Islet of Langerhans (tissue), 1 donor: ENCODE results near the gene ORC1.
A peak's percentile ranks its signal among the peaks of the same experiment; 100 is the strongest.

Source experiments
- FAIRE-seq: peaks from one replicate; lab custom pipeline; 2011; peaks lifted over from hg19 to GRCh38; lab: Jason Lieb, UNC

ORC1 gene

DNA sequence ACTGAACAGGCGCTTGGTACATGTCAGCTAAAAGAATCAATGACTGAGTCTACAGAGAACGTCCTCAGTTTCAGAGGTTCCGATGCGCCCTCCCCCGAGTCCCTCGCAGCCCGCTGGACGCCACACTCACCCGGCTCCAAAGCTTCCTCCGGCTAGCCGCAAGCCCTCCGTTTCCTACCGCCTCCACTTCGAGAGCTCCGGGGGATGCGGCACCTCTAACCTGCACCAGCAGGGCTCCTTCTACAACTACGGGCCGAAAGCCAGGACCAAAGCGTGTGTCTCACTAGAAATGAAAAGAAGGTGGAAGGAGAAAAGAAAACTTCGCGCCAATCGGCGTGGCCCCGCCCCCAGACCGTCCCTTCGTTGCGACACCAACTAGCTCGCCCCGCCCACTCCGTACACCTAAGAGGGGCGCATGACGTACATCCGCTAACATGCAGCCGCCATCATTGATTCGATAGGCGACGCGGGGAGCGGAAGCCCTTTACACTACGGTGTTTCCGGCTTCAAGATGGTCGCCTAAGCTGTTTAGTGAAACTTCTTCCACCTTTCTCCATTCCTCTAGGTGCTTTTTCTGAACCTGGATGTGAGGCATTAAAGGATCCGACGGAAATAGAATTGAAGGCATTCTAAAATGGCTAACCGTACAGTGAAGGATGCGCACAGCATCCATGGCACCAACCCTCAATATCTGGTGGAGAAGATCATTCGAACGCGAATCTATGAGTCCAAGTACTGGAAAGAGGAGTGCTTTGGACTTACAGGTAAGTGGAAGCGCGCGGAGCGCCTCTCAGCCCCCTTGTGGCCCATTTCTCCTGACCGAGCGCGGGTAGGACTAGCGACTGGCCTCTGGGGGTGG lies at the start of gene ORC1, which contains the start of gene PRPF38A:
Gene ORC1, minus strand, starts transcription at position 308 of the 859 bp plus-strand sequence. CDS start 2,200 bp downstream, outside the sequence.
Gene PRPF38A, plus strand, starts transcription at position 487 of the 859 bp plus-strand sequence. Its CDS starts 148 bp downstream, at position 635.
- no peak for FAIRE-seq

- no peak for FAIRE-seq
Measured at GRCh38 chr1:52444463-52444862, 40.2 kb upstream of the ORC1 start.

DNA sequence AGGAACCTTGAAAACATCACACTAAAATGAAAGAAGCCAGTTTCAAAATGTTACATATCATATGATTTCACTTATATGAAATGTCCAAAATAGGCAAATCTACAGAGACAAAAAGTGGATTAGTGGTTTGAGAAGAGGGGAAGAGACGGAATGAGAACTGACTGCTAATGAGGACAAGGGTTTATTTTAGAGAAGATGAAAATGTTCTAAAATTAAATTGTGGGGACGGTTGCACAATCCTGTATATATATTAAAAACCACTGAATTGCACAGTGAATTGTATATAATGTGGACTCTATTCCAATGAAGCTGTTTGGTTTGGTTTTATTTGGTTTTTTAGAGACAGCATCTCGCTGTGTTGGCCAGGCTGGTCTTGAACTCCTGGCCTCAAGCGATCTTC lies 35.8 kb upstream of the ORC1 start:
- FAIRE-seq = no peak

DNA sequence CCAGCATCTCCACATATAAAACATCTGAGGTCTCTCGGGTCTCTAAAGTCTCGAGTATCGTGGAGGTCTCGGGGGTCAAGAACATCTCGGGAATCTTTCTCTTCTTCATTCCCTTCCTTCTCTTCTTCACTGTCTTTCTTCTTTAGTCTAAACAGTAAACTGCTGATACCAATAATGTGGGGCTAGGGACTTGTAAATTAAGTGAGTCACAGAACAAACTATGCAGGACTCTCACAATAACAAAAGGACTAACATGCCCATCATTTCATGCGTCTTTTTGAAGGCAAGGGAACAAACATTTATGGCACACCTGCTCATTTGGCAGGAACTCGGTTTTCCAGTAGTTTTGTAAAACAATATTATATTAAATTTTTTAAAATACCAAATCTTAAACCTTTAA lies 32.6 kb upstream of the ORC1 start:
- no peak for FAIRE-seq

DNA sequence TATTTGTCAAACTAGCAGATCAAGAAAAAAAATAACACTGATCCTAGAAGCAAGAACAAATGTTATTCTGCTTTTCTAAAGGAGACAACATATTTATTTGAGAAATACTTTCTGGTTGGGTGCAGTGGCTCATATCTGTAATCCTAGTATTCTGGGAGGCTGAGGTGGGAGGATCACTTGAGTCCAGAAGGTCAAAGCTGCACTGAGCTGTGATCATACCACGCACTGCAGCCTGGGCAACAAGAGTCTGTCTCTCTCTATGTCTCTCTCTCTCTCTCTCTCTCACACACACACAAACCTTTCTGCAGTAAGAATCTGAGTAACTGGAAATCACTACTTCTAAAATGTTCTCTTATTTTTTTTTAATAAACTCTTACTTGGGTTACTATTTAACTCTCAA lies 31.4 kb upstream of the ORC1 start:
- FAIRE-seq = peak; percentile 33

- FAIRE-seq = no peak
Measured at GRCh38 chr1:52435211-52435610, 31.0 kb upstream of the ORC1 start.

- no peak for FAIRE-seq
Measured at GRCh38 chr1:52432807-52433206, 28.6 kb upstream of the ORC1 start.

- no peak for FAIRE-seq
Measured at GRCh38 chr1:52427152-52427551, 22.9 kb upstream of the ORC1 start.

GRCh38 chr1:52426371-52426770 lies 22.1 kb upstream of the ORC1 start:
- FAIRE-seq = no peak

DNA sequence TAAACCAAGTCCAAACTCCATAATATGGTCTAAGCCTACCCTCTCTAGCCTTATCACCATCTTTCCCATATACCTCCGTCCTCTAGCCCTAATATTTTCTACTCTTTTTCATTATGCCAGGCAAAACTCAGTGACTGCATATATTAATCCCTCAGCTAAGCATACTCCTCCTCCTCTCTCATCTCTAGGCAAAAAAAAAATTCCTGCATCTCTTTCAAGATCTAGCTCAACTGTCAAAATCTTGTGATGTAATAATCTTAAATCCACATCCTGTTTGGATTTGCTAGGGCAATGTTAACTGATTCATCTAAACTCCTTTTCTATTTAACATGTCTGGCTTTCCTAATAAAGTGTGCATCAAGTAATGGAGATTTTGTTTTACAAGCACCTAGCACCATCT lies 20.6 kb upstream of the ORC1 start:
- no peak for FAIRE-seq

DNA sequence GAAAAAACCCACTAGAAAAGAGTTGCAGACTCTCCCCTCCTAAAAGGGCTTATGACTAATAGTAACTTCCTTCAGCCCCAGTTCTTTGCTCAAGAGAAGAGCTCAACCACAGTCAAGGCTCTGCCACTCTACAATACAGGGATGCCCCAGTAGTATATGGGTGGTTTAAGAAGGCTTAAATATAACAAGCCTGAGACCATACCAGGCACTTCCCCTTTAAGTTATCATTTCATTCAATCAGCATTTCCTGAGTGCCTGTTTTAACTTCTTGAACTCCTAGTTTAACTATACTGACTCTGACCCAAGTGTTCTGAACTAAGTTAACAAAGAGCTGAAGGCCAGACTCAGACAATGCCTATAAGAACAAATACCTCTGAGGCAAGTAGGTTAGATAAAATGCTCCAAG lies 20.0 kb upstream of the ORC1 start:
- FAIRE-seq = no peak

GRCh38 chr1:52423771-52424170 lies 19.5 kb upstream of the ORC1 start:
- no peak for FAIRE-seq

- FAIRE-seq = no peak
Measured at GRCh38 chr1:52423055-52423454, 18.8 kb upstream of the ORC1 start.

- no peak for FAIRE-seq
Measured at GRCh38 chr1:52420713-52421112, 16.5 kb upstream of the ORC1 start.

GRCh38 chr1:52416811-52417210 lies 12.6 kb upstream of the ORC1 start:
- no peak for FAIRE-seq

GRCh38 chr1:52414942-52415341 lies 10.7 kb upstream of the ORC1 start:
- FAIRE-seq = no peak

DNA sequence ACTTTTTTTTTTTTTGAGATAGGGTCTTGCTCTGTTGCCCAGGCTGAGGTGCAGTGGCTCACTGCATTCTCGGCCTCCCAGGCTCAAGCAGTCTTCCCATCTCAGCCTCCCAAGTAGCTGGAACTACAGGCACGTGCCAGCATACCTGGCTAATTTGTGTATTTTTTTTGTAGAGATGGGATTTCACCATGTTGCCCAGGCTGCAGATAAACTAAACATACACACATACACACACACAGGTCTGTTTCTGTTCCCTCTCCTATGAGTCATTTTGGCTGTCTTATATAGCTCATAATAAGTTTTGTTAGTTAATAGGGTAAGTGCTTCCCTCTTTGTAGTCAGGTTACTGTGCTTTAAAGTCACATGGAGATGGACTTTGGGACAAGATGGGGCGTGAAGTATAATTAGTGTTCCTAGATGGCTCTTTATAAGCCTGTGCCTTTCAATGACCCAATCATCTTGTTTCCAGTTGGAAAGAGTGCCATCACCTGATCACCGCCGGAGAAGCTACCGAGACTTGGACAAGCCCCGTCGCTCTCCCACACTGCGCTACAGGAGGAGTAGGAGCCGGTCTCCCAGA lies 9.3 kb upstream of the ORC1 start:
- no peak for FAIRE-seq

GRCh38 chr1:52404975-52405338 lies 734 bp upstream of the ORC1 start:
- FAIRE-seq = no peak

DNA sequence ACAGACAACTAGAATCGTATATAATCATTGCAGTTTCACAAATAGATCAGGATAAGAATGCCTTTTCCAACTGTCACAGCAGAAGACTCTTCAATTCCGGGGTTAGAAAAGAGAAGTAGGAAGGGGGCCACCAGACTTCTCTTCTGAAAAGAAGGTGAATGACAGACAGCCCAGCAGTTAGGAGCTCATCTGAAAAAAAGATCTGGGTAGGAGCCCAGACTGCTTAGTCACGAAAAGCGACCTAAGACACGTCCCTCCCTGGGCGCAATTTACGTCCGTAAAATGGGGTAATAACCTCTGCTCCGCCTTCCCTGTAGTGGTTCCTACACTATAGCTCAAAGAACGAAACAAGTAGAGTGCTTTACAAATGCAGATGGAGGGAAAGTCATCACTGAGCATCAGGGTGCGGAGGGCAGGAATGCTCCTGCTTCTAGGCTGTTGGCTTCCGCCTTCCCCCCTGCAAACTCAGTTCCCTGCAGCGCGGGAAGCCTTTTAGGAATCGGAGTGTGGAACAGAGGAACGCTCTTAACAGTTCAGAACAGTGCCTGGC lies 582 bp downstream of the ORC1 start:
- FAIRE-seq = no peak

- no peak for FAIRE-seq
Measured at GRCh38 chr1:52402860-52403240, 1.4 kb downstream of the ORC1 start.

DNA sequence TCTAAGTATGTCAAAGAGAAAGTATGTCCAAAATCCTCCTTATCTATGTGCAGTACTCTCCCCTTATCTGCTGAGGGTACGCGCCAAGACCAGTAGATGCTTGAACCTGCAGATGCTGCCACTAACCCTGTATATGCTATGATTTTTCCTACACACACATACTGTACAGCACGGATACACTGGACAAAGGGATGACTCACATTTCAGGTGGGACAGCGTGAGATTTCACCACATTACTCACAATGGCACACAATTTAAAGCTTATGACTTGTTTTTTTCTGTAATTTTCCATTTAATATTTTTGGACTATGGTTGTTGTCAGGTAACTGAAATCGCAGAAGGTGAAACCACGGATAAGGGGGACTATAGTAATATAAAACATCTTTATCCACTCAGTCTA lies 4.1 kb downstream of the ORC1 start:
- FAIRE-seq = no peak

DNA sequence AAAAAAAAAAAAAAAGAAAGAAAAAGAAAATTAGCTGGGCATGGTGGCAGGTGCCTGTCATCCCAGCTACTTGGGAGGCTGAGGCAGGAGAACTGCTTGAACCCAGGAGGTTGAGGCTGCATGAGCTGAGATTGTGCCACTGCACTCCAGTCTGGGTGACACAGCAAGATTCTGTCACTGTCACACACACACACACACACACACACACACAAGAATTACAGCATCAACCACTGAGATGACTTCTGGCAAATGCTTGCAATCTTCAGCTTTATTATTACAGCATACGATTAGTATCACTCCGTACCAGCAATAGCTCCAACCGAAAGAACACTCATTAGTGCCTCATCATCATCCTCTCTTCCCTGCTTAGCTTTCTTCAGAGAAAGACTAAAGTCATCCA lies 4.6 kb downstream of the ORC1 start:
- FAIRE-seq = no peak

DNA sequence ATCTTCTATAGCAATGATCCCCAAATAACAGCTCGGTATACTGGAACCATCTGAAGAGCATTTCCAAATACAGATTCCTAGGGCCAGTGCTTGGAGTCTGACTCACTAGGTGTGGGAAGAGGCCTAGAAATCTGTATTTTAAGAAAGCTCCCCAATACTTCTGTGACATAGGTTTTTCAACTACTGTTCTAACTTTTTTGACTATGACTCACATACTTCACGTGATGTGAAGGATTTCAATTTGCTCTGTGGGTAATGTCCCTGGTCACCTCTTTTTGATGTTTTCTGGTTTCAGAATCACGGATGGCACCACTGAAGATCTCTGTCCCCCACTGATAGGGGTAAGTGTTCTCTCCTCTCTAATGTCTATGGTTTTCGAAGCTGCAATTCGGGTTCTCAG lies 11.0 kb downstream of the ORC1 start:
- FAIRE-seq = no peak

- no peak for FAIRE-seq
Measured at GRCh38 chr1:52386458-52386857, 17.8 kb downstream of the ORC1 start.
